Heart left ventricle (tissue), 16 donors: Measurements from ENCODE around the gene SMCHD1. TPM values are rescaled to one million over a fixed set of nuclear protein-coding genes. Genes with fewer than 3 reads are reported as not detected.

ENCODE experiments used
- ATAC-seq, 4 donors: fragments of 200-7000 bp; cut with Tn5 transposase; one replicate each; pipeline ENCODE4 v1.9.1; 2020 to 2022; ENCODE audit warnings: moderate library complexity in 4 of 4, mild to moderate bottlenecking in 3 of 4, moderate number of reproducible peaks in 1 of 4
- DNase-seq, 5 donors: peaks; one replicate each; pipeline ENCODE4 v3.0.0-alpha.2; 2020
- H3K27ac ChIP-seq, 12 donors: fragments of 200-600 bp; sonication (generic) in 4 of 12; one replicate each; pipeline versions ENCODE4 v1.5.0 to v1.8.0; 2016 to 2022; ENCODE audit warnings: mild to moderate bottlenecking in 2 of 12
- H3K27me3 ChIP-seq, 9 donors: fragments of 200-600 bp; sonication (generic) in 2 of 9; one replicate each; pipeline versions ENCODE4 v1.5.1 to v1.8.0; 2016 to 2022; ENCODE audit warnings: mild to moderate bottlenecking in 3 of 9
- H3K36me3 ChIP-seq, 9 donors: fragments of 200-600 bp; sonication (generic) in 2 of 9; one replicate each; pipeline versions ENCODE4 v1.5.0 to v1.8.0; 2018 to 2022; ENCODE audit warnings: mild to moderate bottlenecking in 2 of 9
- H3K4me1 ChIP-seq, 12 donors: fragments of 200-600 bp; sonication (generic) in 4 of 12; one replicate each; pipeline versions ENCODE4 v1.5.0 to v1.8.0; 2016 to 2022; ENCODE audit warnings: mild to moderate bottlenecking in 3 of 12
- H3K4me3 ChIP-seq, 12 donors: fragments of 200-600 bp; sonication (generic) in 4 of 12; one replicate each; pipeline versions ENCODE4 v1.5.0 to v1.8.0; 2017 to 2022; ENCODE audit warnings: mild to moderate bottlenecking in 9 of 12, moderate library complexity in 4 of 12
- H3K9me3 ChIP-seq, 12 donors: fragments of 200-600 bp; sonication (generic) in 4 of 12; one replicate each; pipeline versions ENCODE4 v1.5.0 to v1.8.0; 2016 to 2022; ENCODE audit warnings: mild to moderate bottlenecking in 1 of 12
- CTCF ChIP-seq, 12 donors: fragments of 200-600 bp; sonication (generic) in 4 of 12; IDR thresholded peaks; one replicate each; pipeline versions ENCODE4 v1.5.0 to v1.8.0; 2018 to 2022; ENCODE audit warnings: antibody characterized with exemption in 12 of 12, mild to moderate bottlenecking in 5 of 12
- POLR2A ChIP-seq, 2 donors: fragments of 450-650 bp; IDR thresholded peaks; one replicate each; pipeline ENCODE4 v1.6.1; 2017; ENCODE audit warnings: antibody characterized with exemption in 2 of 2, mild to moderate bottlenecking in 2 of 2, moderate library complexity in 2 of 2
- WGBS, 4 donors: extraction: QIAGEN DNeasy Blood & Tissue Kit in 2 of 4; methylation state at CpG; one replicate each; pipeline versions ENCODE4 v1.1.5 to v1.1.7; 2013 to 2018; 5-methylcytosine and 5-hydroxymethylcytosine counted together
- intact Hi-C, 10 donors: fragments of 100-400 bp; cut with DNase I; formaldehyde crosslinking; loops; one replicate each; pipeline versions ENCODE4 v1.11.1 to v1.14.2; 2022
- polyA plus RNA-seq, 2 donors: library from polyadenylated mRNA; stranded (reverse); fragments of 200-250 nt; gene quantifications; one replicate each; pipeline ENCODE4 v1.2.3, GENCODE V29; 2013
- total RNA-seq, 9 donors: library from RNA; depleted of rRNA in 2 of 9; stranded (reverse); fragments of >200 nt in 2 of 9; fragmentation: NEBNext Ultra II Directional in 3 of 9; extraction: Animal tissue kit (Norgen Biotek cat#: 25700) in 3 of 9; gene quantifications; one replicate each; pipeline versions ENCODE4 v1.1.0 to v1.2.4, GENCODE V29; 2016 to 2023
- donor health status: ischemic (EF 13 %, LVEDD 7.1; RV severe dilation, severe dysfunction).
- donor health status: healthy with polysubstance abuse.
- donor health status: DM: no; HTN: yes; CAD: no.
- donor health status: DM: no; HTN: no; CAD: no.
- donor health status: ischemic (EF 25% LVEDD 6.9; RV normal size, moderate dysfunction).
- donor health status: ischemic (EF 25% LVEDD 5.7; RV mildly dilated, moderate dysfunction).
- donor health status: healthy.
- donor health status: DM: yes; HTN: yes; CAD: no.
- donor health status: ischemic (EF 35%, LVEDD 5.7; RV mildly dilated, moderate dysfunction).
- donor health status: nonischemic (EF 11% LVEDD 7.7; RV severe dilation, severe dysfunction).
- donor health status: DM: yes; HTN: yes; CAD: no.
- donor health status: PGD.
- donor health status: ischemic (EF 29% LVEDD 5.4; RV normal size, mild dysfunction).
- donor health status: nonischemic (EF 23%, LVEDD 6.1; RV moderate dilation, normal function).

SMCHD1 gene
- total and polyA plus RNA-seq, 11 donors, result 5.7 to 45.9 (median 28.6) TPM

- intact Hi-C loops, result loop anchor here in 2 of 10 donors (10.0 kb wide), 2 partner anchors 118 to 128 kb away; no protein-coding TSS in a partner anchor
- Histone ChIP-seq H3K27ac (no peak overlapping the region), H3K9me3 (no peaks in the 10 kb centered on the region), H3K4me3 (no peak overlapping the region), H3K4me1 (no peaks in the 10 kb centered on the region), H3K27me3 (no peaks in the 10 kb centered on the region), H3K36me3 (peaks cover 0 to 98% (median 87%) of the 10 kb centered on the region in 9 donors)
- ATAC-seq, result no peak
- DNase-seq, result no peak
- no peak for TF ChIP-seq CTCF (IDR thresholded peaks at IDR 0.05)
- no peak for TF ChIP-seq POLR2A (IDR thresholded peaks at IDR 0.05)
Observed at GRCh38 chr18:2787225-2787624, 131.7 kb downstream of the SMCHD1 start.

GRCh38 chr18:2792395-2792794, 136.9 kb downstream of the SMCHD1 start:
- H3K27ac ChIP-seq, result no peak overlapping the region
- intact Hi-C loops, result loop anchor here in 1 of 10 donors (10.0 kb wide), 1 partner anchor 68 kb away; no protein-coding TSS in a partner anchor
- ATAC-seq (no peak), DNase-seq (no peak)
- no peaks in the 10 kb centered on the region for H3K27me3 ChIP-seq
- no peak overlapping the region for H3K4me3 ChIP-seq
- 95 to 99% (median 96%) methylated on average over 2 of the region's 2 CpGs for WGBS, 4 donors
- no peaks in the 10 kb centered on the region for H3K4me1 ChIP-seq
- no peak for TF ChIP-seq POLR2A (IDR thresholded peaks at IDR 0.05)
- TF ChIP-seq CTCF (IDR thresholded peaks at IDR 0.05), result no peak
- H3K36me3 ChIP-seq, result peaks cover 0 to 97% (median 83%) of the 10 kb centered on the region in 9 donors
- no peaks in the 10 kb centered on the region for H3K9me3 ChIP-seq

- no peak overlapping the region for H3K27ac ChIP-seq
- H3K4me3 ChIP-seq, result no peak overlapping the region
- no peaks in the 10 kb centered on the region for H3K27me3 ChIP-seq
- ATAC-seq (no peak), DNase-seq (no peak)
- H3K36me3 ChIP-seq, result peaks cover 0 to 97% (median 84%) of the 10 kb centered on the region in 9 donors
- 92 to 98% (median 97%) methylated on average over 9 of the region's 9 CpGs for WGBS, 4 donors
- TF ChIP-seq POLR2A (IDR thresholded peaks at IDR 0.05) (no peak), CTCF (IDR thresholded peaks at IDR 0.05) (no peak)
- intact Hi-C loops, result loop anchor here in 1 of 10 donors (10.0 kb wide), 1 partner anchor 69 kb away; no protein-coding TSS in a partner anchor
- H3K9me3 ChIP-seq, result no peaks in the 10 kb centered on the region
- H3K4me1 ChIP-seq, result no peaks in the 10 kb centered on the region
Observed at GRCh38 chr18:2794159-2794558, 138.6 kb downstream of the SMCHD1 start.

- Histone ChIP-seq H3K27ac (no peak overlapping the region), H3K9me3 (no peaks in the 10 kb centered on the region), H3K4me3 (no peak overlapping the region), H3K4me1 (no peaks in the 10 kb centered on the region), H3K36me3 (peaks cover 0 to 97% (median 79%) of the 10 kb centered on the region in 9 donors), H3K27me3 (no peaks in the 10 kb centered on the region)
- TF ChIP-seq POLR2A (IDR thresholded peaks at IDR 0.05) (no peak), CTCF (IDR thresholded peaks at IDR 0.05) (no peak)
- DNase-seq, result no peak
- WGBS, 4 donors, result 76 to 89% (median 79%) methylated on average over 1 of the region's 1 CpG
- intact Hi-C loops, result loop anchor here in 1 of 10 donors (10.0 kb wide), 1 partner anchor 73 kb away; no protein-coding TSS in a partner anchor
- no peak for ATAC-seq
Observed at GRCh38 chr18:2797951-2798350, 142.4 kb downstream of the SMCHD1 start.
